IMR-90 (cell line): Measurements from ENCODE around the gene GLIS1.

Experiments
- BHLHE40 ChIP-seq: fragments of 150-350 bp; IDR thresholded peaks from 2 replicates; pipeline ENCODE4 v1.6.1; 2016; ENCODE audit warnings: mild to moderate bottlenecking, low read depth, low read length
- CEBPB ChIP-seq: IDR thresholded peaks from 2 replicates; pipeline ENCODE4 v1.6.1; 2012; ENCODE audit warnings: low read depth, low read length, improper control_type of control experiment
- CHD1 ChIP-seq: IDR thresholded peaks from 2 replicates; pipeline ENCODE4 v1.6.1; 2012; ENCODE audit warnings: low read depth, low read length, improper control_type of control experiment
- CTCF ChIP-seq: conservative IDR thresholded peaks from 2 replicates; pipeline ENCODE4 v1.5.1; 2012; ENCODE audit warnings: mild to moderate bottlenecking, low read depth, low read length, improper control_type of control experiment
- ELK1 ChIP-seq: fragments of 150-350 bp; IDR thresholded peaks from 2 replicates; pipeline ENCODE4 v1.6.1; 2016; ENCODE audit warnings: low read depth, mild to moderate bottlenecking, low read length, moderate library complexity, borderline replicate concordance
- MAFK ChIP-seq: IDR thresholded peaks from 2 replicates; pipeline ENCODE4 v1.6.1; 2012; ENCODE audit warnings: low read depth, low read length, improper control_type of control experiment
- MAZ ChIP-seq: IDR thresholded peaks from 2 replicates; pipeline ENCODE4 v1.6.1; 2012; ENCODE audit warnings: low read depth, mild to moderate bottlenecking, low read length, improper control_type of control experiment, moderate library complexity, borderline replicate concordance
- POLR2A ChIP-seq: IDR thresholded peaks from 2 replicates; pipeline ENCODE4 v1.6.1; 2012; ENCODE audit warnings: mild to moderate bottlenecking, low read depth, low read length
- RAD21 ChIP-seq: IDR thresholded peaks from 2 replicates; pipeline ENCODE4 v1.6.1; 2012; ENCODE audit warnings: low read length, improper control_type of control experiment
- RCOR1 ChIP-seq: IDR thresholded peaks from 2 replicates; pipeline ENCODE4 v1.6.1; 2012; ENCODE audit warnings: mild to moderate bottlenecking, low read length, improper control_type of control experiment; ENCODE audit not compliant: insufficient replicate concordance
- RFX5 ChIP-seq: IDR thresholded peaks from 2 replicates; pipeline ENCODE4 v1.8.0; 2012; ENCODE audit warnings: low read depth, mild to moderate bottlenecking, low read length, moderate library complexity
- SMC3 ChIP-seq: fragments of 150-350 bp; IDR thresholded peaks from 2 replicates; pipeline ENCODE4 v1.6.1; 2016; ENCODE audit warnings: low read depth, mild to moderate bottlenecking, antibody characterized with exemption, low read length, moderate library complexity
- USF2 ChIP-seq: fragments of 150-350 bp; IDR thresholded peaks from 2 replicates; pipeline ENCODE4 v1.6.1; 2017; ENCODE audit warnings: mild to moderate bottlenecking, antibody characterized with exemption, low read length, low read depth

GRCh38 chr1:53662951-53663350, 76.0 kb downstream of the GLIS1 start:
- TF ChIP-seq USF2 (no peak), CTCF (no peak), BHLHE40 (no peak), ELK1 (no peak), POLR2A (no peak), MAZ (no peak), MAFK (no peak), SMC3 (no peak), CHD1 (no peak), RAD21 (no peak), RCOR1 (no peak), CEBPB (no peak), RFX5 (no peak)
